ENCODE data around the gene IFT74. TPM values are rescaled to one million over a fixed set of nuclear protein-coding genes. Genes with fewer than 3 reads are reported as not detected.

Gene IFT74
- polyA plus RNA-seq, 1 experiment, result 6.6 TPM

- TF ChIP-seq CTCF (IDR thresholded peaks at IDR 0.05; ENCODE audit: insufficient read depth, low read depth, low read length), result no peak
- DNase-seq (ENCODE audit: low read depth), result no peak
- ChIA-PET POLR2A (no interaction called here), CTCF (interaction anchor here (1.0 to 1.6 kb wide), 2 partner anchors 14 to 230 kb away, joined by 3 to 5 read pairs; no protein-coding TSS in a partner anchor)
- Histone ChIP-seq H3K36me3 (ENCODE audit: control insufficient read depth, insufficient read depth, low read length) (no peaks in the 10 kb centered on the region), H3K4me3 (ENCODE audit: low read depth, low read length) (no peak overlapping the region), H3K27me3 (ENCODE audit: control insufficient read depth, insufficient read depth, low read length) (no peaks in the 10 kb centered on the region)
Measured at GRCh38 chr9:27047136-27047535, 90.9 kb downstream of the IFT74 start.

- DNase-seq (ENCODE audit: low read depth), result no peak
- no peaks in the 10 kb centered on the region for H3K27me3 ChIP-seq (ENCODE audit: control insufficient read depth, insufficient read depth, low read length)
- ChIA-PET CTCF (interaction anchor here (0.6 to 1.2 kb wide), 2 partner anchors 8 to 1128 kb away, joined by 3 to 4 read pairs; no protein-coding TSS in a partner anchor), POLR2A (no interaction called here)
- H3K36me3 ChIP-seq (ENCODE audit: control insufficient read depth, insufficient read depth, low read length), result no peaks in the 10 kb centered on the region
- no peak for TF ChIP-seq CTCF (IDR thresholded peaks at IDR 0.05; ENCODE audit: insufficient read depth, low read depth, low read length)
- H3K4me3 ChIP-seq (ENCODE audit: low read depth, low read length), result no peak overlapping the region
Measured at GRCh38 chr9:27053369-27054022, 97.3 kb downstream of the IFT74 start.

GRCh38 chr9:27054125-27054524 lies 97.9 kb downstream of the IFT74 start:
- no peak for TF ChIP-seq CTCF (IDR thresholded peaks at IDR 0.05; ENCODE audit: insufficient read depth, low read depth, low read length)
- Histone ChIP-seq H3K27me3 (ENCODE audit: control insufficient read depth, insufficient read depth, low read length) (no peaks in the 10 kb centered on the region), H3K36me3 (ENCODE audit: control insufficient read depth, insufficient read depth, low read length) (no peaks in the 10 kb centered on the region), H3K4me3 (ENCODE audit: low read depth, low read length) (no peak overlapping the region)
- POLR2A ChIA-PET, result no interaction called here
- CTCF ChIA-PET, result interaction anchor here (1.2 kb wide), 1 partner anchor 9 kb away, joined by 4 read pairs; no protein-coding TSS in a partner anchor
- DNase-seq (ENCODE audit: low read depth), result no peak

GRCh38 chr9:27054841-27055240 lies 98.6 kb downstream of the IFT74 start:
- TF ChIP-seq CTCF (IDR thresholded peaks at IDR 0.05; ENCODE audit: insufficient read depth, low read depth, low read length), result no peak
- CTCF ChIA-PET, result interaction anchor here (1.2 kb wide), 1 partner anchor 10 kb away, joined by 4 read pairs; no protein-coding TSS in a partner anchor
- Histone ChIP-seq H3K36me3 (ENCODE audit: control insufficient read depth, insufficient read depth, low read length) (no peaks in the 10 kb centered on the region), H3K4me3 (ENCODE audit: low read depth, low read length) (no peak overlapping the region), H3K27me3 (ENCODE audit: control insufficient read depth, insufficient read depth, low read length) (no peaks in the 10 kb centered on the region)
- DNase-seq (ENCODE audit: low read depth), result no peak
- POLR2A ChIA-PET, result interaction anchor here (0.6 kb wide), 1 partner anchor 26 kb away, joined by 3 read pairs; no protein-coding TSS in a partner anchor

GRCh38 chr9:27059412-27059811 lies 103.2 kb downstream of the IFT74 start:
- TF ChIP-seq CTCF (IDR thresholded peaks at IDR 0.05; ENCODE audit: insufficient read depth, low read depth, low read length), result no peak
- no peak for DNase-seq (ENCODE audit: low read depth)
- Histone ChIP-seq H3K27me3 (ENCODE audit: control insufficient read depth, insufficient read depth, low read length) (no peaks in the 10 kb centered on the region), H3K36me3 (ENCODE audit: control insufficient read depth, insufficient read depth, low read length) (no peaks in the 10 kb centered on the region), H3K4me3 (ENCODE audit: low read depth, low read length) (no peak overlapping the region)
- ChIA-PET CTCF (interaction anchor here (0.6 kb wide), 1 partner anchor 17 kb away, joined by 3 read pairs; no protein-coding TSS in a partner anchor), POLR2A (no interaction called here)

All from BJ (cell line).